Ishikawa (cell line): ENCODE results near the gene SLC6A12.

Source experiments
- CEBPB ChIP-seq: IDR thresholded peaks from 2 replicates; pipeline ENCODE4 v1.6.1; 2012
- CREB1 ChIP-seq: IDR thresholded peaks from 2 replicates; pipeline ENCODE4 v1.6.1; 2012; ENCODE audit warnings: low read depth
- EGR1 ChIP-seq: IDR thresholded peaks from 2 replicates; pipeline ENCODE4 v1.6.1; 2012
- EP300 ChIP-seq: IDR thresholded peaks from 2 replicates; pipeline ENCODE4 v1.6.1; 2012; ENCODE audit warnings: borderline replicate concordance
- FOXM1 ChIP-seq: IDR thresholded peaks from 2 replicates; pipeline ENCODE4 v1.6.1; 2012; ENCODE audit warnings: low read depth, borderline replicate concordance
- MAX ChIP-seq: IDR thresholded peaks from 2 replicates; pipeline ENCODE4 v1.6.1; 2012
- NFIC ChIP-seq: IDR thresholded peaks from 2 replicates; pipeline ENCODE4 v1.6.1; 2012
- RAD21 ChIP-seq: IDR thresholded peaks from 2 replicates; pipeline ENCODE4 v1.6.1; 2012; ENCODE audit warnings: low read depth
- REST ChIP-seq: IDR thresholded peaks from 2 replicates; pipeline ENCODE4 v1.6.1; 2012; ENCODE audit warnings: low read depth, mild to moderate bottlenecking
- TAF1 ChIP-seq: IDR thresholded peaks from 2 replicates; pipeline ENCODE4 v1.6.1; 2012; ENCODE audit warnings: low read depth, mild to moderate bottlenecking
- TCF12 ChIP-seq: IDR thresholded peaks from 2 replicates; pipeline ENCODE4 v1.6.1; 2012; ENCODE audit warnings: low read depth
- TEAD4 ChIP-seq: IDR thresholded peaks from 2 replicates; pipeline ENCODE4 v1.6.1; 2012
- USF1 ChIP-seq: IDR thresholded peaks from 2 replicates; pipeline ENCODE4 v1.6.1; 2012
- YY1 ChIP-seq: IDR thresholded peaks from 2 replicates; pipeline ENCODE4 v1.6.1; 2012; ENCODE audit warnings: low read depth
- ZBTB7A ChIP-seq: IDR thresholded peaks from 2 replicates; pipeline ENCODE4 v1.6.1; 2012; ENCODE audit warnings: low read depth

Gene SLC6A12

GRCh38 chr12:155006-155405 lies 59.0 kb downstream of the SLC6A12 start:
- TF ChIP-seq USF1 (no peak), TAF1 (no peak), NFIC (no peak), RAD21 (no peak), YY1 (no peak), MAX (no peak), EGR1 (no peak), TEAD4 (no peak), TCF12 (no peak), CREB1 (no peak), ZBTB7A (no peak), EP300 (no peak), FOXM1 (no peak), CEBPB (no peak), REST (no peak)

- TF ChIP-seq YY1, result no peak
- no peak for TF ChIP-seq TCF12
- no peak for TF ChIP-seq FOXM1
- TF ChIP-seq EGR1, result no peak
- no peak for TF ChIP-seq USF1
- TF ChIP-seq RAD21, result no peak
- TF ChIP-seq ZBTB7A, result no peak
- TF ChIP-seq REST, result no peak
- TF ChIP-seq MAX, result no peak
- TF ChIP-seq NFIC, result no peak
- no peak for TF ChIP-seq EP300
- TF ChIP-seq TAF1, result no peak
- no peak for TF ChIP-seq CEBPB
- no peak for TF ChIP-seq CREB1
Observed at GRCh38 chr12:154058-154457, 59.9 kb downstream of the SLC6A12 start.

GRCh38 chr12:153080-153746 lies 60.7 kb downstream of the SLC6A12 start:
- TF ChIP-seq YY1 (no peak), RAD21 (peak; percentile 68)

- TF ChIP-seq MAX (no peak), EGR1 (no peak), FOXM1 (no peak), ZBTB7A (no peak), NFIC (no peak), EP300 (no peak), USF1 (no peak), CEBPB (no peak), CREB1 (no peak)
Observed at GRCh38 chr12:152440-152839, 61.5 kb downstream of the SLC6A12 start.

GRCh38 chr12:151579-151978 lies 62.4 kb downstream of the SLC6A12 start:
- TF ChIP-seq EP300, result no peak
- TF ChIP-seq REST, result no peak
- TF ChIP-seq TCF12, result no peak
- no peak for TF ChIP-seq FOXM1
- no peak for TF ChIP-seq CEBPB
- no peak for TF ChIP-seq YY1
- no peak for TF ChIP-seq USF1
- TF ChIP-seq MAX, result no peak
- TF ChIP-seq EGR1, result no peak
- no peak for TF ChIP-seq TEAD4
- TF ChIP-seq RAD21, result no peak
- TF ChIP-seq CREB1, result no peak
- TF ChIP-seq NFIC, result no peak
- no peak for TF ChIP-seq ZBTB7A
- no peak for TF ChIP-seq TAF1
